Progenitor cell of endocrine pancreas (in vitro differentiated cells): ENCODE measurements around the gene TRAPPC10. TPM values are rescaled to one million over a fixed set of nuclear protein-coding genes. Genes with fewer than 3 reads are reported as not detected.

Experiments used
- DNase-seq: peaks from one replicate; pipeline ENCODE4 v3.0.0; 2021; ENCODE audit warnings: low spot score; ENCODE audit not compliant: unreplicated experiment
- H3K27ac Mint-ChIP-seq: 2 replicates; pipeline ENCODE4 v1.8.0; 2021; ENCODE audit warnings: mild to moderate bottlenecking, moderate library complexity, mixed read lengths
- H3K27me3 Mint-ChIP-seq: 2 replicates; pipeline ENCODE4 v1.8.0; 2021; ENCODE audit warnings: mixed read lengths
- H3K36me3 Mint-ChIP-seq: 2 replicates; pipeline ENCODE4 v1.8.0; 2022; ENCODE audit warnings: mixed read lengths; ENCODE audit not compliant: insufficient read depth
- H3K4me1 Mint-ChIP-seq: 2 replicates; pipeline ENCODE4 v1.8.0; 2021; ENCODE audit warnings: low read depth, mixed read lengths
- H3K4me3 Mint-ChIP-seq: 2 replicates; pipeline ENCODE4 v1.8.0; 2021; ENCODE audit warnings: low read depth, mild to moderate bottlenecking, moderate library complexity, mixed read lengths
- H3K9me3 Mint-ChIP-seq: 2 replicates; pipeline ENCODE4 v1.8.0; 2021; ENCODE audit warnings: low read depth, mixed read lengths
- CTCF ChIP-seq: fragments of 200-600 bp; sonication (generic); IDR thresholded peaks from one replicate; pipeline ENCODE4 v1.5.0; 2021; ENCODE audit warnings: antibody characterized with exemption, mild to moderate bottlenecking; ENCODE audit not compliant: unreplicated experiment
- total RNA-seq: library from RNA; stranded (reverse); gene quantifications from 2 replicates; pipeline ENCODE4 v1.2.1, GENCODE V29; 2021

Gene TRAPPC10
- total RNA-seq, 1 donor from 2014 or later: 42.7 TPM

- H3K36me3 Mint-ChIP-seq: peaks cover 35% of the 10 kb centered on the region
Measured at GRCh38 chr21:44079846-44080245, 67.7 kb downstream of the TRAPPC10 start.

GRCh38 chr21:44082648-44083440 lies 70.7 kb downstream of the TRAPPC10 start:
- H3K36me3 Mint-ChIP-seq: peaks cover 27% of the 10 kb centered on the region
- DNase-seq: no peak
- no peak for TF ChIP-seq CTCF
- peaks cover 13% of the 10 kb centered on the region for H3K4me1 Mint-ChIP-seq
- H3K9me3 Mint-ChIP-seq: no peaks in the 10 kb centered on the region
- H3K27me3 Mint-ChIP-seq: no peaks in the 10 kb centered on the region
- no peak overlapping the region for H3K4me3 Mint-ChIP-seq
- H3K27ac Mint-ChIP-seq: peak overlapping the region; percentile 81

More at GRCh38 chr21:44079846-44080245, 67.7 kb downstream of the TRAPPC10 start:
- H3K27ac Mint-ChIP-seq: no peak overlapping the region
- H3K9me3 Mint-ChIP-seq: no peaks in the 10 kb centered on the region
- H3K4me1 Mint-ChIP-seq: peaks cover 13% of the 10 kb centered on the region
- DNase-seq: no peak
- no peaks in the 10 kb centered on the region for H3K27me3 Mint-ChIP-seq
- no peak for TF ChIP-seq CTCF
- no peak overlapping the region for H3K4me3 Mint-ChIP-seq

GRCh38 chr21:44083631-44084291 lies 71.7 kb downstream of the TRAPPC10 start:
- Mint-ChIP-seq H3K27me3 (no peaks in the 10 kb centered on the region), H3K4me3 (no peak overlapping the region), H3K9me3 (no peaks in the 10 kb centered on the region), H3K4me1 (peaks cover 13% of the 10 kb centered on the region), H3K27ac (peak overlapping the region; percentile 81), H3K36me3 (peaks cover 27% of the 10 kb centered on the region)
- no peak for DNase-seq
- no peak for TF ChIP-seq CTCF

- no peak overlapping the region for H3K4me3 Mint-ChIP-seq
- no peak for DNase-seq
- TF ChIP-seq CTCF: no peak
Measured at GRCh38 chr21:44084496-44085241, 72.6 kb downstream of the TRAPPC10 start.

More at GRCh38 chr21:44084496-44085241, 72.6 kb downstream of the TRAPPC10 start:
- H3K4me1 Mint-ChIP-seq: peaks cover 13% of the 10 kb centered on the region
- no peaks in the 10 kb centered on the region for H3K27me3 Mint-ChIP-seq
- no peak overlapping the region for H3K27ac Mint-ChIP-seq
- no peaks in the 10 kb centered on the region for H3K9me3 Mint-ChIP-seq
- peaks cover 27% of the 10 kb centered on the region for H3K36me3 Mint-ChIP-seq
